ENCODE data around the gene PPP1R3G.

The PPP1R3G gene

GRCh38 chr6:5084781-5085647 lies at the start of gene PPP1R3G:
PPP1R3G (plus strand) TSS chr6:5085341; CDS start chr6:5085486, 145 bp downstream.
- no peak within 1 kb of the TSS for H3K27ac Mint-ChIP-seq
- H3K9me3 Mint-ChIP-seq: no peaks in the 10 kb centered on the region
- DNase-seq (ENCODE audit: low spot score in 2 of 2): no peak
- H3K4me1 Mint-ChIP-seq: no peaks in the 10 kb centered on the region
- H3K4me3 Mint-ChIP-seq: peak within 1 kb of the TSS; percentile 40
- H3K36me3 Mint-ChIP-seq: no peaks in the 10 kb centered on the region
- ATAC-seq: peak; percentile 50

GRCh38 chr6:5036269-5036668 lies 48.9 kb upstream of the PPP1R3G start:
- H3K9me3 Mint-ChIP-seq: no peaks in the 10 kb centered on the region
- H3K36me3 Mint-ChIP-seq: no peaks in the 10 kb centered on the region
- no peak for DNase-seq (ENCODE audit: low spot score in 2 of 2)
- no peak for ATAC-seq
- no peak overlapping the region for H3K4me3 Mint-ChIP-seq
- no peaks in the 10 kb centered on the region for H3K4me1 Mint-ChIP-seq
- H3K27ac Mint-ChIP-seq: no peak overlapping the region

GRCh38 chr6:5041955-5042354 lies 43.2 kb upstream of the PPP1R3G start:
- Mint-ChIP-seq H3K9me3 (no peaks in the 10 kb centered on the region), H3K36me3 (no peaks in the 10 kb centered on the region), H3K27ac (no peak overlapping the region), H3K4me3 (no peak overlapping the region), H3K4me1 (no peaks in the 10 kb centered on the region)
- DNase-seq (ENCODE audit: low spot score in 2 of 2): no peak
- ATAC-seq: no peak

GRCh38 chr6:5042436-5042835 lies 42.7 kb upstream of the PPP1R3G start:
- Mint-ChIP-seq H3K4me3 (no peak overlapping the region), H3K9me3 (no peaks in the 10 kb centered on the region), H3K36me3 (no peaks in the 10 kb centered on the region), H3K4me1 (no peaks in the 10 kb centered on the region), H3K27ac (no peak overlapping the region)
- DNase-seq (ENCODE audit: low spot score in 2 of 2) (no peak), ATAC-seq (no peak)

- H3K36me3 Mint-ChIP-seq: no peaks in the 10 kb centered on the region
- ATAC-seq (no peak), DNase-seq (ENCODE audit: low spot score in 2 of 2) (no peak)
- no peak overlapping the region for H3K27ac Mint-ChIP-seq
- H3K9me3 Mint-ChIP-seq: peaks cover 4% of the 10 kb centered on the region
- H3K4me1 Mint-ChIP-seq: no peaks in the 10 kb centered on the region
- H3K4me3 Mint-ChIP-seq: no peak overlapping the region
Measured at GRCh38 chr6:5044866-5045265, 40.3 kb upstream of the PPP1R3G start.

GRCh38 chr6:5045416-5045815 lies 39.7 kb upstream of the PPP1R3G start:
- ATAC-seq: no peak
- Mint-ChIP-seq H3K4me1 (no peaks in the 10 kb centered on the region), H3K36me3 (no peaks in the 10 kb centered on the region), H3K27ac (no peak overlapping the region), H3K4me3 (no peak overlapping the region), H3K9me3 (peaks cover 4% of the 10 kb centered on the region)
- no peak for DNase-seq (ENCODE audit: low spot score in 2 of 2)

GRCh38 chr6:5046430-5046829 lies 38.7 kb upstream of the PPP1R3G start:
- ATAC-seq (no peak), DNase-seq (ENCODE audit: low spot score in 2 of 2) (no peak)
- no peak overlapping the region for H3K4me3 Mint-ChIP-seq
- no peaks in the 10 kb centered on the region for H3K36me3 Mint-ChIP-seq
- H3K27ac Mint-ChIP-seq: no peak overlapping the region
- peaks cover 12% of the 10 kb centered on the region for H3K9me3 Mint-ChIP-seq
- no peaks in the 10 kb centered on the region for H3K4me1 Mint-ChIP-seq

- H3K27ac Mint-ChIP-seq: no peak overlapping the region
- peaks cover 12% of the 10 kb centered on the region for H3K9me3 Mint-ChIP-seq
- no peaks in the 10 kb centered on the region for H3K4me1 Mint-ChIP-seq
- no peak for DNase-seq (ENCODE audit: low spot score in 2 of 2)
- no peak for ATAC-seq
- no peak overlapping the region for H3K4me3 Mint-ChIP-seq
- no peaks in the 10 kb centered on the region for H3K36me3 Mint-ChIP-seq
Measured at GRCh38 chr6:5050009-5050408, 35.1 kb upstream of the PPP1R3G start.

GRCh38 chr6:5051394-5051793 lies 33.7 kb upstream of the PPP1R3G start:
- peaks cover 12% of the 10 kb centered on the region for H3K9me3 Mint-ChIP-seq
- ATAC-seq (no peak), DNase-seq (ENCODE audit: low spot score in 2 of 2) (no peak)
- no peaks in the 10 kb centered on the region for H3K4me1 Mint-ChIP-seq
- H3K4me3 Mint-ChIP-seq: no peak overlapping the region
- H3K27ac Mint-ChIP-seq: no peak overlapping the region
- H3K36me3 Mint-ChIP-seq: no peaks in the 10 kb centered on the region

GRCh38 chr6:5053038-5053437 lies 32.1 kb upstream of the PPP1R3G start:
- Mint-ChIP-seq H3K36me3 (no peaks in the 10 kb centered on the region), H3K9me3 (peaks cover 12% of the 10 kb centered on the region), H3K4me3 (no peak overlapping the region), H3K27ac (no peak overlapping the region), H3K4me1 (no peaks in the 10 kb centered on the region)
- DNase-seq (ENCODE audit: low spot score in 2 of 2) (no peak), ATAC-seq (no peak)

GRCh38 chr6:5053864-5054244 lies 31.3 kb upstream of the PPP1R3G start:
- peaks cover 8% of the 10 kb centered on the region for H3K9me3 Mint-ChIP-seq

GRCh38 chr6:5054245-5054873 lies 30.8 kb upstream of the PPP1R3G start:
- no peaks in the 10 kb centered on the region for H3K4me1 Mint-ChIP-seq
- ATAC-seq (no peak), DNase-seq (ENCODE audit: low spot score in 2 of 2) (no peak)
- no peak overlapping the region for H3K4me3 Mint-ChIP-seq
- no peak overlapping the region for H3K27ac Mint-ChIP-seq
- peaks cover 7% of the 10 kb centered on the region for H3K9me3 Mint-ChIP-seq
- H3K36me3 Mint-ChIP-seq: peaks cover 4% of the 10 kb centered on the region

More at GRCh38 chr6:5053864-5054244, 31.3 kb upstream of the PPP1R3G start:
- Mint-ChIP-seq H3K27ac (no peak overlapping the region), H3K4me1 (no peaks in the 10 kb centered on the region), H3K4me3 (no peak overlapping the region), H3K36me3 (peaks cover 4% of the 10 kb centered on the region)
- no peak for ATAC-seq
- no peak for DNase-seq (ENCODE audit: low spot score in 2 of 2)

GRCh38 chr6:5055118-5055517 lies 30.0 kb upstream of the PPP1R3G start:
- Mint-ChIP-seq H3K27ac (no peak overlapping the region), H3K4me1 (no peaks in the 10 kb centered on the region), H3K9me3 (peaks cover 7% of the 10 kb centered on the region), H3K4me3 (no peak overlapping the region), H3K36me3 (peaks cover 4% of the 10 kb centered on the region)
- no peak for ATAC-seq
- DNase-seq (ENCODE audit: low spot score in 2 of 2): no peak

- H3K4me3 Mint-ChIP-seq: no peak overlapping the region
- no peak overlapping the region for H3K27ac Mint-ChIP-seq
- DNase-seq (ENCODE audit: low spot score in 2 of 2) (no peak), ATAC-seq (no peak)
- peaks cover 4% of the 10 kb centered on the region for H3K36me3 Mint-ChIP-seq
- H3K4me1 Mint-ChIP-seq: no peaks in the 10 kb centered on the region
- no peaks in the 10 kb centered on the region for H3K9me3 Mint-ChIP-seq
Measured at GRCh38 chr6:5058254-5058653, 26.9 kb upstream of the PPP1R3G start.

- Mint-ChIP-seq H3K27ac (no peak overlapping the region), H3K9me3 (no peaks in the 10 kb centered on the region), H3K4me3 (no peak overlapping the region), H3K4me1 (no peaks in the 10 kb centered on the region), H3K36me3 (peaks cover 4% of the 10 kb centered on the region)
- DNase-seq (ENCODE audit: low spot score in 2 of 2) (no peak), ATAC-seq (no peak)
Measured at GRCh38 chr6:5059036-5059896, 25.9 kb upstream of the PPP1R3G start.
